ENCODE measurements around the gene SYT12. TPM values are rescaled to one million over a fixed set of nuclear protein-coding genes. Genes with fewer than 3 reads are reported as not detected.

SYT12 gene
- total and polyA plus RNA-seq, 2 of the 13 experiments (the other 11 are each of a cell fraction or from before 2014, with no cell fraction given): 0.01 to 0.02 TPM

DNA sequence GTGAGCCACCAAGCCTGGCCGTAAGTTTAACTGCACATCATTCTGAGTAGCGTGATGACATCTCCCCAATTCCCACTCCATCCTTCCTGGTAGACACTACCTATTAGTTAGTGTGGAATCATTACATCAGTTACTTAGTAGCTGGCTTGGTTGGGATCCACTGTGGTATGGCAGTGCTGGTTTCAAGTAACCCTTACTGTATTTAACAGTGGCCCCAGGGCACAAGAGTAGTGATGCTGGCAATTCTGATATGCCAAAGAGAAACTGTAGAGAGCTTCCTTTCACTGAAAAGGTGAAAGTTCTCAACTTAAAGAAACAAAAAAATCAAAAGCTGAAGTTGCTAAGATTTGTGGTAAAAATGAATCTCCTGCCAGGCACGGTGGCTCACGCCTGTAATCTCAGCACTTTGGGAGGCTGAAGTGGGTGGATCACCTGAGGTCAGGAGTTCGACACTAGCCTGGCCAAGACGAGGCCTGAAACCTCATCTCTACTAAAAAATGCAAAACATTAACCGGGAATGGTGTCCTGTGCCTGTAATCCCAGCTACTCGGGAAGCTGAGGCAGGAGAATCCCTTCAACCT lies 60.9 kb downstream of the SYT12 start:
- 22% methylated on average over 8 of the region's 8 CpGs for WGBS (ENCODE audit: low lambda C conversion rate)
- Histone ChIP-seq H4K20me1 (ENCODE audit: insufficient read depth, low read length) (no peaks in the 10 kb centered on the region), H3K79me2 (ENCODE audit: insufficient read depth, low read length) (no peaks in the 10 kb centered on the region), H3K36me3 (replicated peaks in 1 of 2; ENCODE audit: control insufficient read depth in 1 of 2, insufficient read depth in 2 of 2, low read length in 2 of 2) (no peaks in the 10 kb centered on the region), H3K27me3 (ENCODE audit: control insufficient read depth in 1 of 2, insufficient read depth in 2 of 2, low read length in 2 of 2) (peaks cover 0 to 6% of the 10 kb centered on the region in 2 experiments; a peak in 2 of 5 replicates), H3K4me3 (replicated peaks in 1 of 3; ENCODE audit: insufficient read depth in 1 of 3, low read depth in 2 of 3, low read length in 3 of 3) (no peak overlapping the region), H3K4me1 (ENCODE audit: insufficient read depth, low read length) (peaks cover 16% of the 10 kb centered on the region), H3K27ac (ENCODE audit: extremely low read length, insufficient read depth, low read length) (no peak overlapping the region), H3K9ac (ENCODE audit: insufficient read depth, low read depth, low read length) (no peak overlapping the region), H3K9me3 (ENCODE audit: low read length) (no peaks in the 10 kb centered on the region), H3K4me2 (ENCODE audit: low read depth, low read length) (no peak overlapping the region), H2AFZ (ENCODE audit: low read length) (no peak overlapping the region)
- no peak for DNase-seq (ENCODE audit: low spot score)
- ATAC-seq: no peak
- CTCF ChIA-PET (ENCODE audit: low intra/inter-chr PET ratio, low total read pairs): no interaction called here
- intact Hi-C loops (cut with micrococcal nuclease; ENCODE audit: unreplicated experiment) (loop anchor here (5.0 kb wide), 2 partner anchors 33 to 233 kb away; partner anchors contain the start of gene KDM2A), in situ Hi-C loops (cut with HindIII; ENCODE audit: extremely low pct_ligation_motif_present, low pct_unique_long_range_greater_than_20kb) (loop anchor here (5.0 to 10.0 kb wide), 2 partner anchors 91 to 233 kb away; no protein-coding TSS in a partner anchor)
- BruUV-seq (replicated peaks): no TSS peak
- POLR2A ChIA-PET: interaction anchor here (1.4 kb wide), 1 partner anchor 36 kb away, joined by 4 read pairs; the partner anchor contains the start of gene KDM2A
- FAIRE-seq: no peak
- TF ChIP-seq ZBTB1 (CRISPR knock-in tag; IDR thresholded peaks at IDR 0.05; ENCODE audit: borderline replicate concordance) (no peak), ELF1 (CRISPR knock-in tag; IDR thresholded peaks at IDR 0.05) (no peak), ZNF775 (CRISPR knock-in tag; IDR thresholded peaks at IDR 0.05; ENCODE audit: borderline replicate concordance) (no peak), HMG20A (CRISPR knock-in tag; IDR thresholded peaks at IDR 0.05; ENCODE audit: borderline replicate concordance) (no peak), CAMTA2 (CRISPR knock-in tag; IDR thresholded peaks at IDR 0.05; ENCODE audit: borderline replicate concordance) (no peak), PHB2 (IDR thresholded peaks at IDR 0.05; ENCODE audit: partially characterized antibody) (no peak), RARA (CRISPR knock-in tag; IDR thresholded peaks at IDR 0.05) (no peak), CBX5 (CRISPR knock-in tag; IDR thresholded peaks at IDR 0.05; ENCODE audit: borderline replicate concordance) (no peak), NR2F6 (IDR thresholded peaks at IDR 0.05) (no peak), NR2F6 (CRISPR knock-in tag; IDR thresholded peaks at IDR 0.05) (no peak), SMAD1 (CRISPR knock-in tag; IDR thresholded peaks at IDR 0.05; ENCODE audit: borderline replicate concordance, low read depth) (no peak), ZSCAN22 (CRISPR knock-in tag; IDR thresholded peaks at IDR 0.05) (no peak)
- TF ChIP-seq, protein P1, sequence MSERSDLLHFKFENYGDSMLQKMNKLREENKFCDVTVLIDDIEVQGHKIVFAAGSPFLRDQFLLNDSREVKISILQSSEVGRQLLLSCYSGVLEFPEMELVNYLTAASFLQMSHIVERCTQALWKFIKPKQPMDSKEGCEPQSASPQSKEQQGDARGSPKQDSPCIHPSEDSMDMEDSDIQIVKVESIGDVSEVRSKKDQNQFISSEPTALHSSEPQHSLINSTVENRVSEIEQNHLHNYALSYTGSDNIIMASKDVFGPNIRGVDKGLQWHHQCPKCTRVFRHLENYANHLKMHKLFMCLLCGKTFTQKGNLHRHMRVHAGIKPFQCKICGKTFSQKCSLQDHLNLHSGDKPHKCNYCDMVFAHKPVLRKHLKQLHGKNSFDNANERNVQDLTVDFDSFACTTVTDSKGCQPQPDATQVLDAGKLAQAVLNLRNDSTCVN (CRISPR knock-in tag; IDR thresholded peaks at IDR 0.05; ENCODE audit: borderline replicate concordance): no peak

Measured in HepG2 (cell line).